Measurements from ENCODE around the gene ITGB4. TPM values are rescaled to one million over a fixed set of nuclear protein-coding genes. Genes with fewer than 3 reads are reported as not detected.

The ITGB4 gene
- total and polyA plus RNA-seq, 10 of the 15 experiments (the other 5 are each of a cell fraction or from before 2014, with no cell fraction given), result 0.06 to 1.6 (median 0.27) TPM; not detected in 2

DNA sequence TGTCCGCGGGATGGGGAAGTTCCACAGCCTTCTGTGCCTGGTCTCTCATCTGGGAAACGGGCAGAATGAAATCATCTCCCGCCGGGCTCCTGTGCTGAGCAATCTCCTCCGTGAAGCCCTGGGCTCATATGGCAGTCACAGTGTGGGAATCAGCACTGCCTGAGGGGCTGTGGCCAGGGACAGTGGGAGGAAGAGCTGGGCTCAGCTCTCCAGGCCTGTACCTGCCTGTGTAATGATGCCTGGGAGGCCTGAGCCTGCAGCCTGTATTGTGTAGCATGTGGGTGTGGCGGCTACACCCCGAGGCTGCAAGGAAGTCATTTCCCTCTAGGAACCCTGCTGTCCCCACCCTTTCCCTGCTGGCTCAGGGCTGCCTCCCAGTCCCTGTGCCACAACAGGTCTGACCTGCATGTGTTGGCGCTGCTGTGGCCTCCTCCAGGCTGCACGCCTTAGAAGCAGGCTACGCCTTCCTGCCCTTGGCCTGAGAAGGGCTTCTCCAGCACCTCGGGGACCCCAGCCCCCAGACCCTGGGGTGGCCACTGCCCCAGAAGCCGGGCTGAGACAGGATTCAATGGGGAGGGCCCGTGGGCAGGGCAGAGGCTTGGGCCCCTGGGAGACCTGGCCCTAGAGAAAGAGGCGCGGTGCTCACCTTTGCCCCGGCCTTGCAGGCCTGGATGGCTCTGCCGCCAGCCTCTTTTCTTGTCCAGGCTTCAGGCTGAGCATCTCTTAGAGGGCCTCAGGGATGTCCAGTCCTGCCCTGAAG, 2.1 kb downstream of the ITGB4 start:
- WGBS (ENCODE audit: insufficient coverage, insufficient replicate concordance, low lambda C conversion rate, missing lambda C conversion rate), result 62% methylated on average over 18 of the region's 18 CpGs
- intact Hi-C loops (cut with micrococcal nuclease; ENCODE audit: unreplicated experiment), result no loop called here
- Histone ChIP-seq H2AFZ (ENCODE audit: control insufficient read depth, low read depth, low read length) (no peak overlapping the region), H3K36me3 (ENCODE audit: control insufficient read depth in 2 of 2, insufficient read depth in 2 of 2, low read length in 1 of 2) (no peaks in the 10 kb centered on the region), H3K9ac (ENCODE audit: control insufficient read depth, insufficient read depth, low read length) (no peak overlapping the region), H3K4me1 (ENCODE audit: control insufficient read depth, insufficient read depth, low read length) (no peaks in the 10 kb centered on the region), H3K4me3 (no peak overlapping the region), H3K4me2 (ENCODE audit: control insufficient read depth, insufficient read depth) (no peak overlapping the region), H3K79me2 (ENCODE audit: control insufficient read depth, insufficient read depth, low read length) (no peaks in the 10 kb centered on the region), H3K9me3 (replicated peaks; ENCODE audit: control insufficient read depth, insufficient read depth, low read length) (no peaks in the 10 kb centered on the region), H4K20me1 (ENCODE audit: control insufficient read depth, insufficient read depth) (no peaks in the 10 kb centered on the region), H3K27me3 (replicated peaks in 1 of 2; ENCODE audit: control insufficient read depth in 2 of 2, insufficient read depth in 2 of 2, low read length in 1 of 2) (peaks cover 0 to 1% of the 10 kb centered on the region in 2 experiments; a peak in 2 of 4 replicates), H3K27ac (ENCODE audit: control insufficient read depth, insufficient read depth) (no peak overlapping the region)
- no peak for ATAC-seq
- ChIA-PET RAD21 (ENCODE audit: unreplicated experiment) (no interaction called here), SMC1A (ENCODE audit: uncharacterized antibody, unreplicated experiment) (no interaction called here), POLR2A (no interaction called here), CTCF (interaction anchor here (1.6 kb wide), 1 partner anchor 25 kb away, joined by 5 read pairs; no protein-coding TSS in a partner anchor)
- TF ChIP-seq TCF12 (IDR thresholded peaks at IDR 0.05; ENCODE audit: low read depth, low read length) (no peak), ZSCAN29 (IDR thresholded peaks at IDR 0.05) (no peak)
- TF ChIP-seq, protein P1, sequence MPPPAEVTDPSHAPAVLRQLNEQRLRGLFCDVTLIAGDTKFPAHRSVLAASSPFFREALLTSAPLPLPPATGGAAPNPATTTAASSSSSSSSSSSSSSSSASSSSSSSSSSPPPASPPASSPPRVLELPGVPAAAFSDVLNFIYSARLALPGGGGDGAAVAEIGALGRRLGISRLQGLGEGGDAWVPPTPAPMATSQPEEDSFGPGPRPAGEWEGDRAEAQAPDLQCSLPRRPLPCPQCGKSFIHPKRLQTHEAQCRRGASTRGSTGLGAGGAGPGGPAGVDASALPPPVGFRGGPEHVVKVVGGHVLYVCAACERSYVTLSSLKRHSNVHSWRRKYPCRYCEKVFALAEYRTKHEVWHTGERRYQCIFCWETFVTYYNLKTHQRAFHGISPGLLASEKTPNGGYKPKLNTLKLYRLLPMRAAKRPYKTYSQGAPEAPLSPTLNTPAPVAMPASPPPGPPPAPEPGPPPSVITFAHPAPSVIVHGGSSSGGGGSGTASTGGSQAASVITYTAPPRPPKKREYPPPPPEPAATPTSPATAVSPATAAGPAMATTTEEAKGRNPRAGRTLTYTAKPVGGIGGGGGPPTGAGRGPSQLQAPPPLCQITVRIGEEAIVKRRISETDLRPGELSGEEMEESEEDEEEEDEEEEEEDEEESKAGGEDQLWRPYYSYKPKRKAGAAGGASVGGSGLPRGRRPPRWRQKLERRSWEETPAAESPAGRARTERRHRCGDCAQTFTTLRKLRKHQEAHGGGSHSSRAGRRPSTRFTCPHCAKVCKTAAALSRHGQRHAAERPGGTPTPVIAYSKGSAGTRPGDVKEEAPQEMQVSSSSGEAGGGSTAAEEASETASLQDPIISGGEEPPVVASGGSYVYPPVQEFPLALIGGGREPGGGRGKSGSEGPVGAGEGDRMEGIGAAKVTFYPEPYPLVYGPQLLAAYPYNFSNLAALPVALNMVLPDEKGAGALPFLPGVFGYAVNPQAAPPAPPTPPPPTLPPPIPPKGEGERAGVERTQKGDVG (CRISPR knock-in tag; IDR thresholded peaks at IDR 0.05), result no peak
- FAIRE-seq, result no peak
- DNase-seq (ENCODE audit: low read depth, low spot score), result no peak
- in situ Hi-C loops (cut with MboI), result no loop called here
- BruUV-seq (replicated peaks), result no TSS peak
